Measurements from ENCODE around the gene IGSF21. TPM values are rescaled to one million over a fixed set of nuclear protein-coding genes. Genes with fewer than 3 reads are reported as not detected.

Gene IGSF21
- total and polyA plus RNA-seq, 4 experiments from 2014 or later = not detected

DNA sequence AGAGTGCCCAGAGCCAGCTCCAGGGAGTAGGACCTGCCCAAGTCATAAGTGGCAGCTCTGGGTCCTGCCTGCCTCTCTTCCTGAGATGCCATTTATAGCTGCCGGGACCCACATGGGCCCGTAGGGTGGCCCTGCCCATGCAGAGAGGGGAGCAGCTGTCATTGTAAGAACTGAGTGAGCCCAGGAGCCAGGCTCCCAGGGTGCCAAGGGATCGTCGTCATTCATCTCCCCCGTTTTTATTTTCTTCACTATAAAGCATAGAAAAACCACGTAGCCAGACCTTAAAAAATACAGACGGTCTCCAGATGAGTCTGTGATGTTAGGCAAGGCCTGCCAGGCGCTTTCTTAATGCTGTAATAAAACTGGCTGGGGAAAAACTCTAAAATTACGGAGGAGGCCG, 90.7 kb downstream of the IGSF21 start:
- no peak for DNase-seq
- Histone ChIP-seq H3K4me3 (ENCODE audit: low read length in 2 of 2) (no peak overlapping the region), H3K27me3 (ENCODE audit: insufficient read depth, low read length) (no peaks in the 10 kb centered on the region), H3K36me3 (ENCODE audit: insufficient read depth, low read length) (no peaks in the 10 kb centered on the region), H3K9me3 (ENCODE audit: control insufficient read depth in 1 of 2, low read length in 2 of 2) (no peaks in the 10 kb centered on the region), H3K4me1 (ENCODE audit: insufficient read depth, low read length) (no peaks in the 10 kb centered on the region), H3K27ac (ENCODE audit: low read depth, low read length) (no peak overlapping the region)
- Mint-ChIP-seq H3K4me1 (no peaks in the 10 kb centered on the region), H3K27ac (no peak overlapping the region), H3K9me3 (peaks cover 0 to 1% (median 0%) of the 10 kb centered on the region in 8 donors), H3K27me3 (peaks cover 25 to 28% of the 10 kb centered on the region in 2 donors), H3K36me3 (no peaks in the 10 kb centered on the region), H3K4me3 (no peak overlapping the region)
- intact Hi-C loops (cut with micrococcal nuclease) = no loop called here
- ChIA-PET POLR2A (ENCODE audit: partially characterized antibody) (no interaction called here), CTCF (ENCODE audit: partially characterized antibody) (no interaction called here)

DNA sequence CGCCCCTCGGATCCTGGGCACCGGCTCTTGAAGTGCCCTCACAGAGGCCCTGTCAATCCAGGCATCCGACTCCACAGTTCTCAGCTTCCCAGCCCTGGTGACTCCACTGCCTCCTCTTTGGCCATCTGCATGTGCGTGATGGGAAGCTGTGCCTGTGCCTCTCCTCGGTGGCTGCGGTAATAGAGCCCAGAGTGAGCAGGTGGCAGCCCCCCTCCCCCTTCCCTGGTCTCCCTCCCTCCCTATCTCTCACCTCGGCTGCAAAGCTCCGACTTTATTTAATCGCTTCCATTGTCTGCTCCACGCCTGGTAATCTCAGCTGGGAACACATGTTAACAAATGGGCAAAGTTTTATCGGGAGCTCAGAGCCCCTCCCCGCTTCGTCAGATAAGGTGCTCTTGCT, 91.9 kb downstream of the IGSF21 start:
- Mint-ChIP-seq H3K4me3 (no peak overlapping the region), H3K27ac (no peak overlapping the region), H3K36me3 (no peaks in the 10 kb centered on the region), H3K4me1 (no peaks in the 10 kb centered on the region), H3K9me3 (peaks cover 0 to 1% (median 0%) of the 10 kb centered on the region in 8 donors), H3K27me3 (peaks cover 21 to 28% of the 10 kb centered on the region in 2 donors)
- H3K36me3 ChIP-seq (ENCODE audit: insufficient read depth, low read length) = no peaks in the 10 kb centered on the region
- intact Hi-C loops (cut with micrococcal nuclease) = no loop called here
- H3K27ac ChIP-seq (ENCODE audit: low read depth, low read length) = no peak overlapping the region
- CTCF ChIA-PET (ENCODE audit: partially characterized antibody) = no interaction called here
- no peaks in the 10 kb centered on the region for H3K4me1 ChIP-seq (ENCODE audit: insufficient read depth, low read length)
- no peaks in the 10 kb centered on the region for H3K9me3 ChIP-seq (ENCODE audit: control insufficient read depth in 1 of 2, low read length in 2 of 2)
- POLR2A ChIA-PET (ENCODE audit: partially characterized antibody) = no interaction called here
- no peak overlapping the region for H3K4me3 ChIP-seq (ENCODE audit: low read length in 2 of 2)
- H3K27me3 ChIP-seq (ENCODE audit: insufficient read depth, low read length) = no peaks in the 10 kb centered on the region
- no peak for DNase-seq

GRCh38 chr1:18200136-18200717, 92.6 kb downstream of the IGSF21 start:
- H3K4me1 Mint-ChIP-seq = no peaks in the 10 kb centered on the region
- Histone ChIP-seq H3K9me3 (ENCODE audit: control insufficient read depth in 1 of 2, low read length in 2 of 2) (no peaks in the 10 kb centered on the region), H3K27me3 (ENCODE audit: insufficient read depth, low read length) (no peaks in the 10 kb centered on the region), H3K27ac (ENCODE audit: low read depth, low read length) (no peak overlapping the region), H3K4me1 (ENCODE audit: insufficient read depth, low read length) (no peaks in the 10 kb centered on the region), H3K36me3 (ENCODE audit: insufficient read depth, low read length) (no peaks in the 10 kb centered on the region), H3K4me3 (ENCODE audit: low read length in 2 of 2) (no peak overlapping the region)
- POLR2A ChIA-PET (ENCODE audit: partially characterized antibody) = no interaction called here
- peaks cover 21 to 28% of the 10 kb centered on the region in 2 donors for H3K27me3 Mint-ChIP-seq
- no peak overlapping the region for H3K27ac Mint-ChIP-seq
- intact Hi-C loops (cut with micrococcal nuclease) = no loop called here
- peaks cover 0 to 1% (median 0%) of the 10 kb centered on the region in 8 donors for H3K9me3 Mint-ChIP-seq
- H3K4me3 Mint-ChIP-seq = no peak overlapping the region
- CTCF ChIA-PET (ENCODE audit: partially characterized antibody) = no interaction called here
- no peaks in the 10 kb centered on the region for H3K36me3 Mint-ChIP-seq
- DNase-seq = no peak

DNA sequence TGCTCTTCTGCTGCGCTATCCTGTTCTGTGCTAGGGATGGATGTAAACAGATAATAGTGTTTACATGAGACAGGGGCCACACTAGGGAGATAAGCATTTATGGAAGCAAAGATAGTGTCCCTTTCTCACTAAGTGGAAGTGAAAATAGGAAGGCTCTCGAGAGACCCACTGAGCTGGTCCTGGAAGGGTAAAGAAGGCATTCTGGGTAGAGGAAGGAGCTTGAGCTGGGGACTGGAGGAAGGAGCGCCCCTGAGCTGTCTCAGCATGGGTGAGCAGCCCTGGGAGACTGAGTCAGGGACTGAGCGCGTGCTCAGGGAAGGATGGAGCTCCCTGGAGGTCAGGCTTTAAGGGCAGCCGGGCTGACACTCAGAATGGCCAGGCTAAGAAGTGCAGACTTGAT, 93.3 kb downstream of the IGSF21 start:
- Histone ChIP-seq H3K4me1 (ENCODE audit: insufficient read depth, low read length) (no peaks in the 10 kb centered on the region), H3K27ac (ENCODE audit: low read depth, low read length) (no peak overlapping the region), H3K36me3 (ENCODE audit: insufficient read depth, low read length) (no peaks in the 10 kb centered on the region), H3K27me3 (ENCODE audit: insufficient read depth, low read length) (no peaks in the 10 kb centered on the region), H3K9me3 (ENCODE audit: control insufficient read depth in 1 of 2, low read length in 2 of 2) (no peaks in the 10 kb centered on the region), H3K4me3 (ENCODE audit: low read length in 2 of 2) (no peak overlapping the region)
- Mint-ChIP-seq H3K4me1 (no peaks in the 10 kb centered on the region), H3K9me3 (peaks cover 0 to 4% (median 0%) of the 10 kb centered on the region in 8 donors), H3K4me3 (no peak overlapping the region), H3K36me3 (no peaks in the 10 kb centered on the region), H3K27ac (no peak overlapping the region), H3K27me3 (peaks cover 20 to 24% of the 10 kb centered on the region in 2 donors)
- ChIA-PET POLR2A (ENCODE audit: partially characterized antibody) (no interaction called here), CTCF (ENCODE audit: partially characterized antibody) (no interaction called here)
- intact Hi-C loops (cut with micrococcal nuclease) = no loop called here
- DNase-seq = no peak

DNA sequence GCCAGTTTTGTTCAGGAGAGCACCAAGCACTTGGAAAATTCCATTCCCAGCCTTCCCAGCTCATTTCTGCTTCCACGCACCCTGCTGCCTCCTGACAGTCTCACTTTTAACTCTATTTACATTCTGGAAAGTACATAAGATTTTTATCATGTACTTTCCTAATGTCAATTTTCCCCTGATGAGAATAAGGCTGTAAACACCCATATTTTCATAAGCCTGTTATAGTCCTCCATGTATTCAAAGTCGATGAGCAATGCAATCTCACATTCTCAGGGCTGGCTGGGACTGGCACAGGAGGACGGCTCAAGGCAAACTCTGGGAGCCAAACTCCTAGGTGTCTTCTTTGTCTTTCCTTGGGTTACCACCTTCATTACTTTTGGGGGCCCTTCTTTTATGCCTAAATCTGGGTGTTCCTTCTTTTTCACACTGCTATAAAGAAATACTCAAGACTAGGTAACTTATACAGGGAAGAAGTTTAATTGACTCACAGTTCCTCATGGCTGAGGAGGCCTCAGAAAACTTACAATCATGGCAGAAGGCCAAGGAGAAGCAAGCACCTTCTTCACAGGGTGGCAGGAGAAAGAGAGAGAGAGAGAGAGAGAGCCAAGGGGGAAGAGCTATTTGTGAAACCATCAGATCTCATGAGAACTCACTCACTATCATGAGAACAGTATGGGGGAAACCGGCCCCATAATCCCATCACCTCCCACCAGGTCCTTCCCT, 94.6 kb downstream of the IGSF21 start:
- Mint-ChIP-seq H3K9me3 (peaks cover 0 to 6% (median 2%) of the 10 kb centered on the region in 8 donors), H3K36me3 (no peaks in the 10 kb centered on the region), H3K27me3 (peaks cover 14 to 19% of the 10 kb centered on the region in 2 donors), H3K4me1 (no peaks in the 10 kb centered on the region), H3K27ac (peak overlapping the region in 1 of 7 donors; percentile 15), H3K4me3 (no peak overlapping the region)
- intact Hi-C loops (cut with micrococcal nuclease) = no loop called here
- Histone ChIP-seq H3K4me1 (ENCODE audit: insufficient read depth, low read length) (no peaks in the 10 kb centered on the region), H3K9me3 (ENCODE audit: control insufficient read depth in 1 of 2, low read length in 2 of 2) (no peaks in the 10 kb centered on the region), H3K27ac (ENCODE audit: low read depth, low read length) (no peak overlapping the region), H3K36me3 (ENCODE audit: insufficient read depth, low read length) (no peaks in the 10 kb centered on the region), H3K4me3 (ENCODE audit: low read length in 2 of 2) (no peak overlapping the region), H3K27me3 (ENCODE audit: insufficient read depth, low read length) (no peaks in the 10 kb centered on the region)
- POLR2A ChIA-PET (ENCODE audit: partially characterized antibody) = no interaction called here
- DNase-seq = no peak
- CTCF ChIA-PET (ENCODE audit: partially characterized antibody) = no interaction called here

DNA sequence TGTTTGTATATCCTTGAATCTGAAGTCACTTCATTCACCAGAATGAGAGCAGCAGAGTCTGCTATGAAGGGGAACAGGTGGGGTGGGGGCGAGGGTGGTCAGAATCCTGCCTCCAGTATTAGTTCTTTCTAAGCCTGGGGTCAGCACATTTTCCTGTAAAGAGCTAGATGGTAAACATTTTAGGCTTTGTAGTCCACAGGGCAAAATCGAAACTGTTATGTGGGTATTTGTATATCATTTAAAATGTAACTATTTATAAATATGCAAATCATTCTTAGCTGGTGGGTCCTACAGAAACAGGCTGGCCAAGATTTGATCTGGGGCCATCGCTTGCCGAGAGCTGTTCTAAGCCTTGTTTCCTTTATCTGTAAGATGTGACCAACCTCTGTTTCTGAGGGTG, 96.0 kb downstream of the IGSF21 start:
- no peak overlapping the region for H3K27ac ChIP-seq (ENCODE audit: low read depth, low read length)
- ChIA-PET POLR2A (ENCODE audit: partially characterized antibody) (no interaction called here), CTCF (ENCODE audit: partially characterized antibody) (no interaction called here)
- DNase-seq = no peak
- no peaks in the 10 kb centered on the region for H3K9me3 ChIP-seq (ENCODE audit: control insufficient read depth in 1 of 2, low read length in 2 of 2)
- Mint-ChIP-seq H3K27ac (no peak overlapping the region), H3K27me3 (peaks cover 13 to 19% of the 10 kb centered on the region in 2 donors), H3K9me3 (peaks cover 0 to 6% (median 3%) of the 10 kb centered on the region in 8 donors), H3K4me1 (no peaks in the 10 kb centered on the region), H3K36me3 (no peaks in the 10 kb centered on the region), H3K4me3 (no peak overlapping the region)
- intact Hi-C loops (cut with micrococcal nuclease) = no loop called here
- no peak overlapping the region for H3K4me3 ChIP-seq (ENCODE audit: low read length in 2 of 2)
- no peaks in the 10 kb centered on the region for H3K4me1 ChIP-seq (ENCODE audit: insufficient read depth, low read length)
- H3K36me3 ChIP-seq (ENCODE audit: insufficient read depth, low read length) = no peaks in the 10 kb centered on the region
- no peaks in the 10 kb centered on the region for H3K27me3 ChIP-seq (ENCODE audit: insufficient read depth, low read length)

DNA sequence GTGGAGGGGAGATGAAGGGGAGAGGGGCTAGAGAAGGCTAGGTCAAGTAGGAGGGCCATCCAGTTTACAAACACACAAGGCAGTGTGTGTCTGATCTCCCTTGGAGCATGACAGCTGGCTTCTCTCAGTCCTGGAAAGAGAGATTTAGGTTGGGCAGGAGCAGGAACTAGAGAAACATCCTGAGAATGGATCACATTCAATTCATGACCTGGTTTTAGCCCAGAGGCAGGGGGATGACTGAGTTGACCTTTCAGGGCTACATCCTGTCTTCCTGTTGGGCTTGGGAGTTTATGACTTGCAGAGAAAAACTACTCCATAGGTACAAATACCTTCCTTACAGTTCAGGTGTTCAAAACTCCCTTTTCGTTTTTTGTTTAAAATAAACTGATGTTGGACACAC, 97.0 kb downstream of the IGSF21 start:
- H3K4me3 Mint-ChIP-seq = no peak overlapping the region
- POLR2A ChIA-PET (ENCODE audit: partially characterized antibody) = no interaction called here
- no peaks in the 10 kb centered on the region for H3K4me1 Mint-ChIP-seq
- peaks cover 0 to 6% (median 3%) of the 10 kb centered on the region in 8 donors for H3K9me3 Mint-ChIP-seq
- Histone ChIP-seq H3K4me1 (ENCODE audit: insufficient read depth, low read length) (no peaks in the 10 kb centered on the region), H3K36me3 (ENCODE audit: insufficient read depth, low read length) (no peaks in the 10 kb centered on the region), H3K4me3 (ENCODE audit: low read length in 2 of 2) (no peak overlapping the region), H3K27ac (ENCODE audit: low read depth, low read length) (no peak overlapping the region), H3K9me3 (ENCODE audit: control insufficient read depth in 1 of 2, low read length in 2 of 2) (no peaks in the 10 kb centered on the region), H3K27me3 (ENCODE audit: insufficient read depth, low read length) (no peaks in the 10 kb centered on the region)
- CTCF ChIA-PET (ENCODE audit: partially characterized antibody) = no interaction called here
- intact Hi-C loops (cut with micrococcal nuclease) = no loop called here
- H3K27me3 Mint-ChIP-seq = peaks cover 14 to 19% of the 10 kb centered on the region in 2 donors
- no peaks in the 10 kb centered on the region for H3K36me3 Mint-ChIP-seq
- no peak overlapping the region for H3K27ac Mint-ChIP-seq
- no peak for DNase-seq

All from CD4-positive, alpha-beta memory T cell (primary cell).